CD4-positive, alpha-beta T cell treated with Interleukin-4 for 1 hour (primary cell): Measurements from ENCODE around the gene AFAP1L2.

Experiments used
- DNase-seq, 2 donors: peaks; one replicate each; pipeline ENCODE4 v3.0.0-alpha.2; 2020 to 2022

Gene AFAP1L2

GRCh38 chr10:114284346-114285071, 119.8 kb downstream of the AFAP1L2 start:
- no peak for DNase-seq

DNA sequence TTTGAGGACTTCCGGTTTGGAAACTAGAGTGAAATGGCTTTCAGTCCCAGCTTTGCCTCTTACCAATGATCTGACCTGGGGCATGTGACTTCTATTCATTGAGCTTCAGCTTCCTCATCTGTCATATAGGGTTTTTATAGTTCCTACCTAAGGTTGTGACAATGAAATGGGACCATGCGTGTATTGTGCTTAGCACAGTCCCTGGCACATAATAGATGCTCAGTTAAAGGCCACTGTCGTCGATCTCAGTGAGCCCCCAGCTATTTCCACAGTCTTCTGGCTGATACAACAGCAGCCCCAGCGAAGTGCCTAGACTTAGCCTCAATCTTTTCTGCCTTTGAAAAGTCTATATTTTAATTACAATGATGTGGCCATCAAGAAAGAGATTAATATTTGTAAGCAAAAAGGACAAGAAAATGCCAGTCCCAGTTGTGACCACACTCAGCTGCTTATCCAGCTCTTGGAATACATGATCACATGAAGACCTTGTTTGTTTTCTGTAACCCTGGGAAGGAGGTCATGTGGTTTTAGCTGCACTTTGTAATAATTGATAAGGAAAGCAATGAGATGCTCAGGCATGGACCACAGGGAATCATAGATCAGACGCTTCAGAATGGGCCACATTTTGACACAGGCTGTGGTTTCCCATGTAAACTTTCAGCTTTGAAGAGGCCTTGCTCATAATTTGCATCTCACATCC, 120.6 kb downstream of the AFAP1L2 start:
- no peak for DNase-seq

DNA sequence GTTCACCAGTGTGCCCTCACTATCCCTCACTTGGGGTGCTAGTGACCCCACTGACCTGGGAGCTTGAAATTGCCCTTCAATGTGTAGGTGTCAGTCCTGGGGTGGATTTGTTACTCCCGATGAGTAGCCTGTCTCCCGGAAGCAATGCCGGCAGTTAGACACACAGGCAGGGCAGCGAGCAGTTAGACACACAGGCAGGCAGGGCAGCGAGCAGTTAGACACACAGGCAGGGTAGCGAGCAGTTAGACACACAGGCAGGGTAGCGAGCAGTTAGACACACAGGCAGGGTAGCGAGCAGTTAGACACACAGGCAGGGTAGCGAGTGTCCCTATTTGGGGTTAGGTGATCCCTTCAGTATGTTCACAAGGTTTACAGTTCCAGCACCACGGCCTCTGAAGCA, 121.2 kb downstream of the AFAP1L2 start:
- DNase-seq = no peak

DNA sequence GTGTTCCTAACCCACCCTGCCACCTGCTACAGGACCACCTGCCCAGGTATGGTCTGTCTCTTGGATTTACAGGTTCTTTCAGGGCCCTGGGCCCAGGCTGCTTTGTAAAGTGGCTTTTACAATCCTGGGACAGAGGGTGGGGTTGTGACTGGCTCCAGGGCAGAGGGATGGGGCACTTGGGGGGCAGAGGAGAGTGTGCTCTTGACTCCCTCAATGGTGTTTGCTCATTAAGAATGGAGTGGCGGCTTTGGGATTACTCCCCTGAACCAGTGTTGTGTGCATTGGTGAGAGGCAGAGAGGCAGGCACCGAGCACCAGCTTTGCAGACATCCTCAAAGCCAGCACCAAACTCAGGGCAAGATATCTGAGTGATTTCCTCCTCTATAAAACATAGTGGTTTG, 121.8 kb downstream of the AFAP1L2 start:
- no peak for DNase-seq

DNA sequence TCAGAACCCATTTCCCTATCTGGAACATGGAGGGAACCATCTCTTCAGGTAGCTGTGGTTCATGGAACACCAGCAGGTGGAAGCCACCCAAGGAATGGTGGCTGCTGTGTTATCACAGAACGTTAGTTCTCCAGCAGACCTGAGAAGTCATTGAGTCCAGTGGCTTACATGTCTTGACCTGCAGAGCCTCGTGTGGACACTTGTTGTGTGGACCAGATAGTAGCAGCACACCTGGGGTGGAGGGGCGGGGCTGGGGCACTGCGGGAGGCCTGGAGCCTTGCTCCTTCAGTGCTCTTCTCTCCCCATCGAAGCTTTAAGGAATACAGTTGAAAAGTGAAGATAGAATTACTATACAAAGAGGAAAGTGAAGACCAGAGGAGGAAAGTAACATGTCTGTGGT, 122.8 kb downstream of the AFAP1L2 start:
- DNase-seq = no peak

DNA sequence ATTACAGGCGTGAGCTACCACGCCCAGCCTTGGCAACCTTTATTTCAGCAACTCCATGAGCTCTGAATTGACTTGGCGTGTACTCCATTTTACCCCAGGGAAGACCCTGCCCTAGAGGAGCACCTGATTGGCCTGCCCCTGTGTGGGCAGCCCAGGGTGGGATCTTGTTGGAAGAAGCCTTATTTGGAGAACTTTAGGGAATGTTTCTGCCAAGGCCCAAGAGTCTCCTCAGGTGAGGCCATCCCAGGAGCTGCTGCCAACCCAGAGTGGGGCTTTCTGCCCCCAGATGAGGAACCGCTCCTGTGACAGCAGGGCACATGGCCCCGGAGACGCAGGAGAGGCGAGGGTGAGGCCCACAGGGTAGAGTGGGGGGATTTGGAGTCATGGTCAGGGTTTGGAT, 123.3 kb downstream of the AFAP1L2 start:
- no peak for DNase-seq

DNA sequence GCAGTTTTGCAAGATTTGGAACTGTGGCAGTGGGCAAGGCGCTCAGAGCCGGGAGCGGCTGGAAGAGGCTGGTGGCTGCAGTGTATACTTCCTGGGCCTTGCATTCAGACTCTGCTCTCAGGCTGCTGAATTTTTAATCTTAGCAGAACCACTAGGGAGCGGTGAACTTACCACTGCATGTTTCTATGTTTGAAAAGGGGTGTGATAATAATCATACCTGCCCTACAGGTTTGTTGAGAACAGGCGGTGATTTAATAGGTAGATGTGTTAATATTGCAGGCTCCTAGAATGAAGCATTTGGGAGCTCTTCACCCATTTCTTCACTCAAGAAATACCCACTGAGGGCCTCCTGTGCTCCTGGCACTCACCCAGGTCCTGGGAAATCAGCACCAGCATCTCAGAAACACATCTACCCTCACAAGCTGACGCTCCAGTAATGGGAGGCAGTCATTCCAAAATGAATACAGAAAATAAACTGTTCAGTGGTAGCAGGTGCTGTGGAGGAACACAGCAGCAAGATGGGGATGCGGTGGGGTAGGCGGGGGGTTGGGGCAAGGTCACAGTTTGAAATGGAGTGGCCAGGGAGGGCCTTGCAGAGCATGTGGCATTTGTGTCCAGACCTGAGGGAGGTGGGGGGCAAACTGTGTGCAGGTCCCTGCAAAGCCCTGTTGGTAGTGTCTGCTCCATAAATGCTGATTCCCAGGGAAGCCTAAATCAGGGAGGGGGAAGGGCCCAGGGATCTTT, 124.2 kb downstream of the AFAP1L2 start:
- no peak for DNase-seq

GRCh38 chr10:114279289-114279688, 125.0 kb downstream of the AFAP1L2 start:
- no peak for DNase-seq

DNA sequence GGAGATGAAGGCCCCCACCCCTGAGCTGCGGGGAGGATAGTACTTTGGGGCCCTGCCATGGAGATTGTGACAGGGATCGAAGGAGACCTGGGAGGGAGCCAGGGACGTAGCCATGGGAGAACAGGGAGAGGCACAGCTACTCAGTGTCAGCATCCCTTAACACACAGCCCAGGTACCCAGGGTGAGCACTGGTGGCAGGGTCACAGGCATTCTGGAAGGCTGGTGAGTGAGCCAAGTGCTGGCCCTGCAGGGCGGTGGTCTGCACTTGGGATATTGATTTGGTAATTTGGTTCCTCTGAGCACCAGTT, 125.5 kb downstream of the AFAP1L2 start:
- DNase-seq = no peak

DNA sequence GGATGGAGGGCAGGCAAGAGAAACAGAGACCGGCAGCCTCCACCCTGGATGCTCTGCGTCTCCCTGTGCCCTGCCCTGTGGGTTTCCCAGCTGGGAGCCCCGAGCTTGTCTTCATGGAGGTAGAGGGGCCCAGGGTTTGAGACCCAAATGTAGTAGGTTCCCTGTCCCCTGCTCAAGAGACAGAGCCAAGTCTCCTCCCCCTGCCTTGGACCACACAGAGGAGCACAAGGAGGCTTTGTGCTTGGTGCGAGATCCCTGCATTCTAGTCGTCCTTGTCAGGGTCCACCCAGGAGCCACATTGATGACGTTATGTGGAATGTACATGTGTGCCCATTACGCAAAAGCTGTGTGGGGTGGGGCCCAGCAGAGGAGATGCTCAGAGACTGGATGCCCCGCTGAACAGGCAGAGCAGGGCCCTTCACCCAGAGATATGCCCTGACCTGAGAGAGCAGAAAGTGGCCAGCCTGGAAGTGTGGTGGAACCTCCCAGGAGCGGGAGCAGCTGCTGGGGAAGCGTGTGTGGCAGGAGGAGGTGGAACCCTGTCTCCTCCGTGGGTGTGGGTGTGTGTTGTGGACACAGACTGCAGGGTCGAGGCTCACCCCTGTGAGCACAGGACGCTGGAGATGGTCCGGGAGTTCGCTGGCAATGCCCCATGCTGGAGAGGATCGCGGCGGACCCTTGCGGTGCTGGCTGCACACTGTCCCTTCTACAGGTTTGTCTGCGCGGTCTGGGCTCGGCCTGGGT, 126.0 kb downstream of the AFAP1L2 start:
- no peak for DNase-seq

- no peak for DNase-seq
Measured at GRCh38 chr10:114276671-114277070, 127.6 kb downstream of the AFAP1L2 start.

- DNase-seq = no peak
Measured at GRCh38 chr10:114276066-114276465, 128.2 kb downstream of the AFAP1L2 start.

DNA sequence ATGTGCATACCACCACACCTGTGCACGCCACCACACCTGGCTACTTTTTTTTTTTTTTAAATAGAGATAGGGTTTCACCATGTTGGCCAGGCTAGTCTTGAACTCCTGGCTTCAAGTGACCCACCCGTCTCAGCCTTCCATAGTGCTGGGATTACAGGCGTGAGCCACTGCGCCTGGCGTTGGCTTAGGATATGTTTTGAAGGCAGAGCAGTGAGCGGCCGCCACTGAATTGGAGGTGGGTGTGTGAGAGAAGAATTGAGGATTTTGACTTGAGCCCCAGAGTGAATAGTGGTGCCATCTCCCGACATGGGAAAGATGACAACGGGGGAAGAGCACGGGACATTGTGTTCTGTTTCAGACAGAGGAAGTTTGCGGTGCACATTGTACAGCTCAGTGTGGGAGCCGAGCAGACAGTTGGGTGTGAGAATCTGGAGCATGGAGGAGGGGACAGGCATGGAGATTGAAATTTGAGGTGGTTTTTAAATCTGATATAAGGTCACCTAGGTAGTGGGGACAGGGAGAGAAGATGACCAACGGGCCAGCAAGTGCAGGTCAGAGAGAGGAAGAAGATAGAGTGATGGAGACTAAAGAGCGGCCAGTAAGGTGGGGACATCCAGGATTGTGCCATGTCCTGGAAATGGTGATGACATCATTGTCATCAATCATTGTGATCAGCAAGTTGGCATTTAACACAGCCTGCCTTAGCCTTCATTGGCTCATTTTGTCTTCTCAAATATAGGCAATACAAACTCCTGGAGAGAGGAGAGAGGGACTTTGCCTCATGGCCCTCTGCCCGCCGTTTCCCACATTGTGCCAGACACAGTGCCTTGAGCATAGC, 129.5 kb downstream of the AFAP1L2 start:
- no peak for DNase-seq

DNA sequence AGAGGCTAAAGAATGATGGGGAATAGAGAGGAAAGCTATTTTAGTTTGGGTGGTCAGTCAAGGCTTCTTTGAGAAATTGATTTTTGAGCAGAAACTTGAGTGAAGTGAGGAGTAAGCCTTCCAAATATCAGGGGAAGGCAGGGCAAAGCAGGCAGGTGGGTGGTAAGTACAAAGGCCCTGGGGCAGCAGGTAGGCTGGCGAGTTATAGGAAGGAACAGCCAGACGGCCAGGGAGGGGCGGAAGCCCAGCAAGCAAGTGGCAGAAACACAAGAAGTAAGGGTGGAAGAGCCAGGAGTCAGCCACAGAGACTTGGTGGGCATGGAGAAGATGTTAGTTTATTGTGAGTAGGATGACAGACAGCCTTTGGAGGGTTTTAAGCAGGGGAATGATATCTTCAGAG, 130.4 kb downstream of the AFAP1L2 start:
- DNase-seq = no peak

GRCh38 chr10:114272696-114273095, 131.6 kb downstream of the AFAP1L2 start:
- DNase-seq = no peak

- DNase-seq = no peak
Measured at GRCh38 chr10:114271779-114272167, 132.5 kb downstream of the AFAP1L2 start.

DNA sequence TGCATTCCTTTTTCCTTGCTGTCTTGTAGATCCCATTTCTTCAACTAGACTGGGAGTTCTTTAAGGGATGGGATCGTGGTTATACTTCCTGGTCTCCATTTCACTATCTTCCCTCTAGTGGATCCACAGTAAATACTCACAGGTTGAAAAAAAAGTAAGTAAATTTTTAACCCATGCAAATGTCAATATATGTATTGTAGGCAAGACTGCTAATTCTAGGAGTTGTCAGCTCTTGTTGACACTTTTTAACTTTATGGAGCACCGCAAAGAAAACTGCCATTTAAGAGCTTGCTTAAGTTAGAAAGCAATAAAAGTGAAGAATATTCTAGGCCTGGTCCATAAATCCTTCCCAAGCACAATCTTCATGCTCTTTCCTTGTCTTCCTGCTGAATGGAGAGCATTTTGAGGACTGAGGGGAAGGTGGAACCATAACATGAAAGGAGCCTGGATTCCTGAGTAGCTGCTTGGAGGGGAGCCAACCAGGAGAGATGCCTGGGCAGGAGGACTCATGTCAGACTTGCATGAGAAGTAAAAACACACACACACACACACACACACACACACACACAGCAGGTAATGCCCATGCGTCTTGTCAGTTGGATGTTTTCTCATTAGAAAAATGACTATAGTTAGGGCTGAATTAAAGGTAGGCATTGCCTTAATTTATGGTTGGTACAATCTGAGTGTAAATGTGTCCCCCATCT, 133.1 kb downstream of the AFAP1L2 start:
- no peak for DNase-seq

- no peak for DNase-seq
Measured at GRCh38 chr10:114266521-114266920, 137.8 kb downstream of the AFAP1L2 start.

GRCh38 chr10:114265392-114266053, 138.8 kb downstream of the AFAP1L2 start:
- DNase-seq = no peak

DNA sequence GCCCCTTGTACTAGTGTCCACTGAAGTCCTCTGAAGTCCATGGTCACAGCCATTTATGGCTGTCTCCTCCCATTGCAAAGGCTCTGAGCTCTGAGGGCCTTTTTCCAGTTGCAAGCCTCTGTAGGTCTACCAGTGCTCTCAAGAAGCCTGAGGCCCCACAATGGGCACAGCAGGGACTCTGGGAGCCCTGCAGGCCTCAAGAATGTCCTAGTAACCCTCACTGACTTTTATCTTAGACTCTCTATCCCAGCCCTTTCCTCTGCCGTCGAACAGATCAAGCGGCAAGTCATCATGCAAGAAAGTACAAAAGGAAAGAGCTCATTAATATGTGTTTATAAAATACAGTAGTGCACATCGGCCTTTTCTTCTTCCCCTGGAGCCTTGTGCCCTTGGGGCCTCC, 141.8 kb downstream of the AFAP1L2 start:
- DNase-seq = no peak

GRCh38 chr10:114261076-114261475, 143.2 kb downstream of the AFAP1L2 start:
- no peak for DNase-seq
